HG02885 (cell line): ENCODE measurements around the gene STAMBP.

ENCODE experiments used
- ATAC-seq: cut with Tn5 transposase; IDR thresholded peaks from one replicate; pipeline ENCODE4 v1.9.1; 2021; ENCODE audit warnings: mild to moderate bottlenecking; ENCODE audit not compliant: unreplicated experiment, poor library complexity

STAMBP gene

DNA sequence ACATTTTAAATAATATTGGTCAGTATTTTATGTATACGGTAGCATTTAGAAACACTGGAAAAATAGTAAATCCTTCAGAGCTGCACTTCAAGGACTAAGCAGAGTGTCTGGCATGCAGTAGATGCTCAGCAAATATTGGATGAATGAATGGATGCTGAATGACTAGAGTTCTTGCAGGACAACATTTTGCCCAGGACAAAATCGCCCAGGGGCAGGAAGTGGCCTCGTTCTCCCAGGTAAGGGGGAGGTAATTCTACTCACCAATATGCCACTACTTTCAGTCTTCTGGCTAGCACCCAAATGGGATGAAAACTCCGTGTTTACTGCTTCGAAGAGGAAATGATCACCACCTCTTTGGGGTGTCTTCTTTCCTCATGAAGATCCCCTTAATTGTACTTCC, 93.9 kb downstream of the STAMBP start:
- no peak for ATAC-seq
